Spleen (tissue), 7 donors: ENCODE results near the gene MTERF4.

Experiments used
- POLR2A ChIP-seq, 3 donors: fragments of 450-650 bp; IDR thresholded peaks; one replicate each; pipeline ENCODE4 v1.5.1; 2017; ENCODE audit warnings: antibody characterized with exemption in 3 of 3, mild to moderate bottlenecking in 1 of 3
- POLR2AphosphoS5 ChIP-seq, 3 donors: sonication (generic); formaldehyde crosslinking; IDR thresholded peaks; one replicate each; pipeline ENCODE4 v1.5.1; 2017; ENCODE audit warnings: antibody characterized with exemption in 3 of 3
- TF ChIP-seq, protein P1 (sequence below), 11 experiments: fragments of 200-600 bp in 7 of 11; fragments of 450-650 bp in 4 of 11; sonication (generic) in 4 of 11; IDR thresholded peaks in 8 of 11; conservative IDR thresholded peaks in 3 of 11; 1 replicate in 7 of 11; 2 replicates in 4 of 11; pipeline versions ENCODE4 v1.4.0 to v1.8.0; 2016 to 2021; ENCODE audit warnings: antibody characterized with exemption in 11 of 11, inconsistent platforms in 4 of 11, mild to moderate bottlenecking in 1 of 11
- donor health status: DM: no; HTN: no; CAD: no; lungs with moderate emphysema.
- donor health status: DM: no; HTN: no; CAD: no.
- donor health status: DM: no; HTN: no; CAD: no.

GRCh38 chr2:241061275-241061674 is 40.8 kb downstream of the MTERF4 start:
- TF ChIP-seq POLR2A (IDR thresholded peaks at IDR 0.05) (no peak), POLR2AphosphoS5 (IDR thresholded peaks at IDR 0.05) (no peak)
- TF ChIP-seq, protein P1, sequence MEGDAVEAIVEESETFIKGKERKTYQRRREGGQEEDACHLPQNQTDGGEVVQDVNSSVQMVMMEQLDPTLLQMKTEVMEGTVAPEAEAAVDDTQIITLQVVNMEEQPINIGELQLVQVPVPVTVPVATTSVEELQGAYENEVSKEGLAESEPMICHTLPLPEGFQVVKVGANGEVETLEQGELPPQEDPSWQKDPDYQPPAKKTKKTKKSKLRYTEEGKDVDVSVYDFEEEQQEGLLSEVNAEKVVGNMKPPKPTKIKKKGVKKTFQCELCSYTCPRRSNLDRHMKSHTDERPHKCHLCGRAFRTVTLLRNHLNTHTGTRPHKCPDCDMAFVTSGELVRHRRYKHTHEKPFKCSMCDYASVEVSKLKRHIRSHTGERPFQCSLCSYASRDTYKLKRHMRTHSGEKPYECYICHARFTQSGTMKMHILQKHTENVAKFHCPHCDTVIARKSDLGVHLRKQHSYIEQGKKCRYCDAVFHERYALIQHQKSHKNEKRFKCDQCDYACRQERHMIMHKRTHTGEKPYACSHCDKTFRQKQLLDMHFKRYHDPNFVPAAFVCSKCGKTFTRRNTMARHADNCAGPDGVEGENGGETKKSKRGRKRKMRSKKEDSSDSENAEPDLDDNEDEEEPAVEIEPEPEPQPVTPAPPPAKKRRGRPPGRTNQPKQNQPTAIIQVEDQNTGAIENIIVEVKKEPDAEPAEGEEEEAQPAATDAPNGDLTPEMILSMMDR (IDR thresholded peaks at IDR 0.05 in 8 of 11, conservative IDR thresholded peaks at IDR 0.05 in 3 of 11), result no peak
